ENCODE data around the gene GJA5.

GJA5 gene

GRCh38 chr1:147719029-147719698, 41.2 kb downstream of the GJA5 start:
- no peak for DNase-seq (ENCODE audit: low spot score in 2 of 2)
- Mint-ChIP-seq H3K27me3 (peaks cover 71% of the 10 kb centered on the region), H3K4me3 (no peak overlapping the region), H3K27ac (ENCODE audit: low read depth) (no peak overlapping the region), H3K9me3 (no peaks in the 10 kb centered on the region), H3K4me1 (no peaks in the 10 kb centered on the region), H3K36me3 (ENCODE audit: insufficient read depth) (no peaks in the 10 kb centered on the region)
- no peak for ATAC-seq (replicated peaks; ENCODE audit: extremely low read depth, poor library complexity, severe bottlenecking)

- DNase-seq (ENCODE audit: low spot score in 2 of 2) (no peak), ATAC-seq (replicated peaks; ENCODE audit: extremely low read depth, poor library complexity, severe bottlenecking) (no peak)
- no peaks in the 10 kb centered on the region for H3K36me3 Mint-ChIP-seq (ENCODE audit: insufficient read depth)
- H3K9me3 Mint-ChIP-seq: no peaks in the 10 kb centered on the region
- H3K4me1 Mint-ChIP-seq: no peaks in the 10 kb centered on the region
- no peak overlapping the region for H3K27ac Mint-ChIP-seq (ENCODE audit: low read depth)
- H3K27me3 Mint-ChIP-seq: peaks cover 62% of the 10 kb centered on the region
- no peak overlapping the region for H3K4me3 Mint-ChIP-seq
Observed at GRCh38 chr1:147717706-147718097, 42.7 kb downstream of the GJA5 start.

DNA sequence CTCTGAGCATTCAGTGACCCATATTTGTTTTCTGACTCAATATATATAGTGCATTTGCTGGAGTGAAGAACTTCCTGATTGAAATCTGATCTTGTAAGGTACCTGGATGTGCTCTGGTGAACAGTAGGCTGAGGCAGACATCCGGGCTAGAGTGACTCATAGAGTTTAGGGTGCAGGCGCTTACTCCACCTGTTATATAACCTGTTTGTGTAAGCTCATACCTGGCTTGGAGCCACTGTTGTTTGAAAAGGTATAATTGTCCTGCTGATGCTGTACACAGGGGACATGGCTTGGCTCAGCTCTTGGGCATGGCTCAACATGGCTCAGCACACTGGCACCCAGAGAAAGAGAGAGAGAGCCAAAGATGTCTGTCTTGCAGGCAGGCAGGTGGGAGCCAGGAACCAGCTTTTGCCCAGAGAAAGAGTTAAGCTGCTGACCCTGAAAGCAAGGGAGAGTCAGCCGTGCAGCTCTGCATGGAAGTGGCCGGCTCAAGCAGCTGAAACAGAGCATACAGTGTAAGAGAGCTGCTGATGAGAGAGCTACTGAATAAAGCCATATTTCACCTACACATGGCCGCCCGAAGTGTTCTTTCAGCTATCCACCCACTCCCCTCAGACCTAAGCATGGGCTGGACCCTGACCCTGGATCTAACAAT, 43.2 kb downstream of the GJA5 start:
- Mint-ChIP-seq H3K4me3 (no peak overlapping the region), H3K4me1 (no peaks in the 10 kb centered on the region), H3K27ac (ENCODE audit: low read depth) (no peak overlapping the region), H3K36me3 (ENCODE audit: insufficient read depth) (no peaks in the 10 kb centered on the region), H3K27me3 (peaks cover 62% of the 10 kb centered on the region), H3K9me3 (no peaks in the 10 kb centered on the region)
- ATAC-seq (replicated peaks; ENCODE audit: extremely low read depth, poor library complexity, severe bottlenecking): no peak
- DNase-seq (ENCODE audit: low spot score in 2 of 2): no peak

DNA sequence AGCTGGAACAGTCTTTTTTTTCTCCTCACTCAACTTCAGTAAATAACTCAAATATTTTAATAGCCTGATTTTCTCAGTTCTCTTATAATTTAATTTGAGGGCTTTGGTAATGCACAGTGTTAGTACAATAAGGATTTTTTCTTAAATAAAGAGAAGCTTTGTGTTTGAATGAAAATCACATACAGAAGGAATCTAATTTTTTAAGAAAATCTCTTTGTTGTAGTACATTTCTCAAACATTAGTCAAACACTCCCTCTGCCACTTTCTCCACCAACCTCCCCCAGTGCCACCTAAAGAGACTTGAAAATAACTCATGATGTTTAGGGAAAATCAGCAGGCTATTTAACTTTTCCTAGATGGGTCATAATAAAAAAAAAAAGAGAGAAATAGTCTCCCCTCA, 47.8 kb downstream of the GJA5 start:
- DNase-seq (ENCODE audit: low spot score in 2 of 2) (no peak), ATAC-seq (replicated peaks; ENCODE audit: extremely low read depth, poor library complexity, severe bottlenecking) (no peak)
- Mint-ChIP-seq H3K4me1 (no peaks in the 10 kb centered on the region), H3K36me3 (ENCODE audit: insufficient read depth) (no peaks in the 10 kb centered on the region), H3K9me3 (no peaks in the 10 kb centered on the region), H3K4me3 (no peak overlapping the region), H3K27ac (ENCODE audit: low read depth) (no peak overlapping the region), H3K27me3 (peaks cover 75% of the 10 kb centered on the region)
